Tibial nerve (tissue), 4 donors: Measurements from ENCODE around the gene SMIM34. TPM values are rescaled to one million over a fixed set of nuclear protein-coding genes. Genes with fewer than 3 reads are reported as not detected.

Experiments
- DNase-seq, 2 donors: peaks; one replicate each; pipeline ENCODE4 v3.0.0-alpha.2; 2019; ENCODE audit warnings: low spot score in 2 of 2
- H3K27ac ChIP-seq, 4 donors: fragments of 200-600 bp; sonication (generic) in 3 of 4; one replicate each; pipeline ENCODE4 v1.5.1; 2017 to 2019; ENCODE audit warnings: mild to moderate bottlenecking in 1 of 4
- H3K27me3 ChIP-seq, 2 donors: fragments of 200-600 bp; sonication (generic) in 1 of 2; one replicate each; pipeline versions ENCODE4 v1.5.1 to v1.6.0; 2017 to 2019
- H3K36me3 ChIP-seq, 3 donors: fragments of 200-600 bp; sonication (generic); one replicate each; pipeline ENCODE4 v1.5.1; 2018 to 2019
- H3K4me1 ChIP-seq, 4 donors: fragments of 200-600 bp; sonication (generic) in 3 of 4; one replicate each; pipeline ENCODE4 v1.5.1; 2017 to 2019
- H3K4me3 ChIP-seq, 4 donors: fragments of 200-600 bp; sonication (generic) in 3 of 4; one replicate each; pipeline ENCODE4 v1.5.1; 2017 to 2019; ENCODE audit warnings: mild to moderate bottlenecking in 1 of 4, moderate library complexity in 1 of 4
- H3K9me3 ChIP-seq, 4 donors: fragments of 200-600 bp; sonication (generic) in 3 of 4; one replicate each; pipeline ENCODE4 v1.5.1; 2017 to 2019
- CTCF ChIP-seq, 5 experiments: fragments of 200-600 bp in 3 of 5; fragments of 450-650 bp in 2 of 5; sonication (generic) in 3 of 5; IDR thresholded peaks; one replicate each; pipeline ENCODE4 v1.5.1; 2016 to 2019; ENCODE audit warnings: antibody characterized with exemption in 5 of 5, mild to moderate bottlenecking in 3 of 5, moderate library complexity in 2 of 5
- EP300 ChIP-seq, 2 donors: sonication (generic); formaldehyde crosslinking; IDR thresholded peaks; one replicate each; pipeline ENCODE4 v1.6.1; 2017; ENCODE audit warnings: antibody characterized with exemption in 2 of 2, mild to moderate bottlenecking in 1 of 2
- POLR2A ChIP-seq, 2 donors: fragments of 450-650 bp; IDR thresholded peaks; one replicate each; pipeline ENCODE4 v1.6.1; 2017; ENCODE audit warnings: antibody characterized with exemption in 2 of 2, mild to moderate bottlenecking in 2 of 2, moderate library complexity in 2 of 2
- WGBS, 2 donors: methylation state at CpG; one replicate each; pipeline ENCODE4 v1.1.5; 2018; 5-methylcytosine and 5-hydroxymethylcytosine counted together
- small RNA-seq: library from RNA; depleted of rRNA; stranded (forward); fragments of <200 nt; gene quantifications from one replicate; pipeline ENCODE3, GENCODE V24; 2016
- total RNA-seq, 4 donors: library from RNA; depleted of rRNA; stranded (reverse); fragments of >200 nt; gene quantifications; one replicate each; pipeline ENCODE4 v1.1.0, GENCODE V29; 2016

Gene SMIM34
- total RNA-seq, 4 donors from 2014 or later = not detected

- DNase-seq = no peak
- Histone ChIP-seq H3K27me3 (no peaks in the 10 kb centered on the region), H3K4me3 (no peak overlapping the region)
These were observed 54.0 kb downstream of the SMIM34 start for GRCh38 chr21:34369741-34370140.

More at GRCh38 chr21:34369741-34370140, 54.0 kb downstream of the SMIM34 start:
- Histone ChIP-seq H3K36me3 (no peaks in the 10 kb centered on the region), H3K4me1 (peaks cover 0 to 9% (median 0%) of the 10 kb centered on the region in 4 donors), H3K27ac (no peak overlapping the region), H3K9me3 (no peaks in the 10 kb centered on the region)
- 22 to 23% methylated on average over 1 of the region's 1 CpG for WGBS, 2 donors
- TF ChIP-seq EP300 (IDR thresholded peaks at IDR 0.05) (no peak), POLR2A (IDR thresholded peaks at IDR 0.05) (no peak), CTCF (IDR thresholded peaks at IDR 0.05) (no peak)

Small RNA genes lying within 50 kb of the gene (small RNA-seq; reads per million reads assigned to genes)
- not detected for gene RF00614

Other genes starting within 250 kb of the SMIM34 start
- 1 to 10 TPM in 1 of 4 donors, under 1 TPM in 2, not detected in 1; 0.44 to 1.5 (median 0.59) TPM for gene KCNE2, start 59.9 kb downstream of the SMIM34 start, total RNA-seq
- gene SMIM11, start 48.4 kb downstream of the SMIM34 start, total RNA-seq = 10 to 100 TPM in 2 of 4 donors, 1 to 10 TPM in 2; 9.0 to 38.5 (median 12.4) TPM
- gene KCNE1, start 88.3 kb upstream of the SMIM34 start, total RNA-seq = 10 to 100 TPM in 1 of 4 donors, 1 to 10 TPM in 3; 2.2 to 10.2 (median 2.9) TPM
- 10 to 100 TPM; 51.8 to 71.2 (median 66.7) TPM for gene RCAN1, start 191.2 kb upstream of the SMIM34 start, total RNA-seq
- 10 to 100 TPM in 1 of 4 donors, 1 to 10 TPM in 3; 3.3 to 11.6 (median 7.0) TPM for gene CLIC6, start 245.0 kb upstream of the SMIM34 start, total RNA-seq